ENCODE results near the gene IPPK. TPM values are rescaled to one million over a fixed set of nuclear protein-coding genes. Genes with fewer than 3 reads are reported as not detected.

The IPPK gene
- total RNA-seq, 4 donors from 2014 or later: 6.3 to 15.7 (median 10.1) TPM

- no peaks in the 10 kb centered on the region for H3K27me3 ChIP-seq
- no peaks in the 10 kb centered on the region for H3K9me3 ChIP-seq
- peaks cover 0 to 35% (median 0%) of the 10 kb centered on the region in 3 donors for H3K36me3 ChIP-seq
- no peak for TF ChIP-seq POLR2A (IDR thresholded peaks at IDR 0.05)
- TF ChIP-seq, protein P1, sequence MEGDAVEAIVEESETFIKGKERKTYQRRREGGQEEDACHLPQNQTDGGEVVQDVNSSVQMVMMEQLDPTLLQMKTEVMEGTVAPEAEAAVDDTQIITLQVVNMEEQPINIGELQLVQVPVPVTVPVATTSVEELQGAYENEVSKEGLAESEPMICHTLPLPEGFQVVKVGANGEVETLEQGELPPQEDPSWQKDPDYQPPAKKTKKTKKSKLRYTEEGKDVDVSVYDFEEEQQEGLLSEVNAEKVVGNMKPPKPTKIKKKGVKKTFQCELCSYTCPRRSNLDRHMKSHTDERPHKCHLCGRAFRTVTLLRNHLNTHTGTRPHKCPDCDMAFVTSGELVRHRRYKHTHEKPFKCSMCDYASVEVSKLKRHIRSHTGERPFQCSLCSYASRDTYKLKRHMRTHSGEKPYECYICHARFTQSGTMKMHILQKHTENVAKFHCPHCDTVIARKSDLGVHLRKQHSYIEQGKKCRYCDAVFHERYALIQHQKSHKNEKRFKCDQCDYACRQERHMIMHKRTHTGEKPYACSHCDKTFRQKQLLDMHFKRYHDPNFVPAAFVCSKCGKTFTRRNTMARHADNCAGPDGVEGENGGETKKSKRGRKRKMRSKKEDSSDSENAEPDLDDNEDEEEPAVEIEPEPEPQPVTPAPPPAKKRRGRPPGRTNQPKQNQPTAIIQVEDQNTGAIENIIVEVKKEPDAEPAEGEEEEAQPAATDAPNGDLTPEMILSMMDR (IDR thresholded peaks at IDR 0.05): no peak
- H3K27ac ChIP-seq: no peak overlapping the region
- no peak overlapping the region for H3K4me3 ChIP-seq
- H3K4me1 ChIP-seq: no peaks in the 10 kb centered on the region
- no peak for DNase-seq
These were observed 12.4 kb downstream of the IPPK start for GRCh38 chr9:92657296-92658094.

DNA sequence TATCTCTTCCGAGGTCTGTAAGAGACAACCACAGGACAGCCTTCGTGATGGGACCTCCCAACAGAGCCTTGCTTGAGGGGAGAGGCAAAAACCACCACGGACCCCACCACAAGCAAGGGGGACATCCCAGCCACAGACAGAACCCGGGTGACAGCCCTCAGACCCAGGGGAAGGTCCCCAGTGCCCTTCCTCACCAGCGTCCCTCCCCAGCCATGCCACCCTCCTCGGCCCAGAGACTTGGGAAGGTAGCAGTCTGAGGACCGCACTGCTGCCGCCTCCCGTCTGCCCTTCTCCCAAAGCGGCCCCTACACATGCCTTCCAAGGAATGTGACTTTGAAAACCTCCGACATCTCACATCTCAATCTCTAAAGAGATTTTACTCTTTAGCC lies 13.4 kb downstream of the IPPK start:
- no peak for DNase-seq
- H3K4me3 ChIP-seq: no peak overlapping the region
- TF ChIP-seq POLR2A (IDR thresholded peaks at IDR 0.05): no peak
- TF ChIP-seq, protein P1 (IDR thresholded peaks at IDR 0.05): no peak
- H3K27ac ChIP-seq: no peak overlapping the region
- no peaks in the 10 kb centered on the region for H3K27me3 ChIP-seq
- H3K9me3 ChIP-seq: no peaks in the 10 kb centered on the region
- no peaks in the 10 kb centered on the region for H3K4me1 ChIP-seq
- H3K36me3 ChIP-seq: peaks cover 0 to 35% (median 0%) of the 10 kb centered on the region in 3 donors

DNA sequence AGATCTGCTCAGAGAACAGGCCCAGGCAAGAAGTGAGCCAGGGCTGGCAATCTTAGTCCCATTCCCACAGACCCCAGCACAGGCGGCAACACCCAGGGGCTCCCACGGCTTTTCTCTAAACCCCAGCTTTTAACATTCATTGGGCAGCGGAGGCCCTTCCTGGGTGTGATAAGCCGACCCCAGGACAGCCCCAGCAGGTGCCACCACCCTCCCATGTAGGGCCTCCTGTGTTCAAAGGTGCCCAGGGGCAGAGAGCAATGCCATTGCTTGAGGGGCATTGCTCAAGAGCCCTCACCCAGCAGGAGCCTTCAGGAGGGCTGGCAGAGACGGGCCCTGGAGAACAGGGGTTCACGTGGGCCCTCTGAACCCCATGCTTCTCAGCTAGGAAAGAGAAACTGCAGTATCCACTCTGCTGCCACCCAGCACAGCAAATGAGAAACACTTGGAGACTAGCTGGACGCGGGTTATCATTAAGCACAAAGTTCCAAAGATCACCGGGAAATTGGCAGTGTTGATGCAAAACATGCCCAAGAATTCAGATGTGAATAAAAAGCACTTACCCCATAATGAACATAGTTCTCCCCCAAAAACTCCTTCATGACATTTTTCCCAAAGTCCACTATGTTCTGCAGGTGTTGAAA lies 13.9 kb downstream of the IPPK start:
- no peak overlapping the region for H3K4me3 ChIP-seq
- TF ChIP-seq POLR2A (IDR thresholded peaks at IDR 0.05): no peak
- TF ChIP-seq, protein P1 (IDR thresholded peaks at IDR 0.05): no peak
- H3K27me3 ChIP-seq: no peaks in the 10 kb centered on the region
- DNase-seq: no peak
- H3K27ac ChIP-seq: no peak overlapping the region
- H3K4me1 ChIP-seq: no peaks in the 10 kb centered on the region
- H3K36me3 ChIP-seq: peaks cover 0 to 35% (median 0%) of the 10 kb centered on the region in 3 donors
- no peaks in the 10 kb centered on the region for H3K9me3 ChIP-seq

DNA sequence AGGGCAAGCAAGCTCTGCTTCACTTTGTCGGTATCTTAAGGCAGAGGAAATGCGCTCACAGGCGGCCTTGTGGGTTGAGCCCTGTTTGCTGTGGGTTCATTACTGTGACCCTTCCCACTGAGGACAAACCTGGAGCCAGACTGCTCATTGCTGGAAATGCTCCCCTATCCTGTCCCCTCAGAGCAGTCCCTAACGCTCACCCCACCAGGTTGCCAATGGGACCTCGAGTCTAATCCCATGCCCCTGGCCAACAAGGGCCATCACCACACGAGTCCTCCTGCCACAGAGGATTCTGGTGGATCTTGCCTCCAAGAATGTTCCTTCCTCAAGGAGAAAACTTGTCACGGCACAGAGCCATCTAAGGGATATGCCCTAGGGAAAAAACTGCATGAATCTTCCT lies 14.6 kb downstream of the IPPK start:
- no peak for DNase-seq
- Histone ChIP-seq H3K9me3 (no peaks in the 10 kb centered on the region), H3K27me3 (no peaks in the 10 kb centered on the region), H3K4me3 (no peak overlapping the region), H3K36me3 (peaks cover 0 to 35% (median 0%) of the 10 kb centered on the region in 3 donors), H3K4me1 (no peaks in the 10 kb centered on the region), H3K27ac (no peak overlapping the region)
- no peak for TF ChIP-seq POLR2A (IDR thresholded peaks at IDR 0.05)

GRCh38 chr9:92654481-92655301 lies 15.2 kb downstream of the IPPK start:
- Histone ChIP-seq H3K4me1 (no peaks in the 10 kb centered on the region), H3K9me3 (no peaks in the 10 kb centered on the region), H3K27ac (no peak overlapping the region), H3K36me3 (peaks cover 0 to 35% (median 0%) of the 10 kb centered on the region in 3 donors), H3K4me3 (no peak overlapping the region), H3K27me3 (no peaks in the 10 kb centered on the region)
- DNase-seq: no peak
- no peak for TF ChIP-seq POLR2A (IDR thresholded peaks at IDR 0.05)

DNA sequence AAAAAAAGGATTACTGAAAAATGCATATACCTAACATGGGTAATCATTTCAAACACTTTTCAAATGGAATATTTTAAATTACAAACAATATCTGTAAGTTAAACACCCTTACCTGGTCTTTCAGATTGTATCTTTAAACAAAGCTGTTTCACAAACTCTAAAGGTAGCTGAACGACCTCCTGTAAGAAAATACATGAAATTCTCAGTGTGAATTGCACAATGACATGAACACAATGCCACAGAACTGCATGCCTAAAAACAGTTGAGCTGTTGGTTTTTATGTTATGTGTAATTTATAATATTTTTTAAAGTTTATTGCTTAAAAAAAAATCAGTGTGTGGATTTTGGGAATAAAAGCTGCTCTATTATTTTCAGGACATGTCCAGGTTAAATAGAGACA lies 17.5 kb downstream of the IPPK start:
- peaks cover 0 to 47% (median 0%) of the 10 kb centered on the region in 3 donors for H3K36me3 ChIP-seq
- TF ChIP-seq, protein P1 (IDR thresholded peaks at IDR 0.05): no peak
- TF ChIP-seq POLR2A (IDR thresholded peaks at IDR 0.05): no peak
- DNase-seq: no peak
- no peak overlapping the region for H3K4me3 ChIP-seq
- no peaks in the 10 kb centered on the region for H3K27me3 ChIP-seq
- no peaks in the 10 kb centered on the region for H3K4me1 ChIP-seq
- H3K27ac ChIP-seq: no peak overlapping the region
- H3K9me3 ChIP-seq: no peaks in the 10 kb centered on the region

Data from Peyer's patch (tissue), 4 donors.